Heart right ventricle (tissue), 16 donors: ENCODE results near the gene GRK5. TPM values are rescaled to one million over a fixed set of nuclear protein-coding genes. Genes with fewer than 3 reads are reported as not detected.

Source experiments
- ATAC-seq, 8 donors: fragments of 200-7000 bp; cut with Tn5 transposase; one replicate each; pipeline ENCODE4 v1.9.1; 2020; ENCODE audit warnings: mild to moderate bottlenecking in 8 of 8, moderate library complexity in 8 of 8, moderate number of reproducible peaks in 1 of 8
- DNase-seq, 2 donors: peaks; one replicate each; pipeline ENCODE4 v3.0.0-alpha.2; 2020
- H3K27ac ChIP-seq, 10 donors: fragments of 200-600 bp; sonication (generic) in 2 of 10; one replicate each; pipeline versions ENCODE4 v1.5.0 to v1.8.0; 2020 to 2022; ENCODE audit warnings: mild to moderate bottlenecking in 3 of 10
- H3K27me3 ChIP-seq, 7 donors: fragments of 200-600 bp; one replicate each; pipeline ENCODE4 v1.8.0; 2021 to 2022; ENCODE audit warnings: mild to moderate bottlenecking in 2 of 7
- H3K36me3 ChIP-seq, 9 donors: fragments of 200-600 bp; sonication (generic) in 1 of 9; one replicate each; pipeline versions ENCODE4 v1.5.0 to v1.8.0; 2020 to 2022; ENCODE audit warnings: mild to moderate bottlenecking in 2 of 9
- H3K4me1 ChIP-seq, 9 donors: fragments of 200-600 bp; sonication (generic) in 1 of 9; one replicate each; pipeline versions ENCODE4 v1.5.0 to v1.8.0; 2020 to 2022; ENCODE audit warnings: mild to moderate bottlenecking in 4 of 9
- H3K4me3 ChIP-seq, 10 donors: fragments of 200-600 bp; sonication (generic) in 2 of 10; one replicate each; pipeline versions ENCODE4 v1.5.0 to v1.8.0; 2020 to 2022; ENCODE audit warnings: mild to moderate bottlenecking in 7 of 10, moderate library complexity in 2 of 10
- H3K9me3 ChIP-seq, 11 donors: fragments of 200-600 bp in 10 of 11; sonication (generic) in 2 of 11; one replicate each; pipeline versions ENCODE4 v1.5.0 to v1.8.0; 2013 to 2022; ENCODE audit warnings: mild to moderate bottlenecking in 2 of 11, control low read depth in 1 of 11, moderate library complexity in 1 of 11
- CTCF ChIP-seq, 9 donors: fragments of 200-600 bp; sonication (generic) in 2 of 9; IDR thresholded peaks; one replicate each; pipeline versions ENCODE4 v1.5.0 to v1.8.0; 2021 to 2022; ENCODE audit warnings: antibody characterized with exemption in 9 of 9, mild to moderate bottlenecking in 5 of 9, moderate library complexity in 1 of 9
- WGBS, 2 donors: extraction: QIAGEN DNeasy Blood & Tissue Kit; methylation state at CpG; one replicate each; pipeline ENCODE4 v1.1.7; 2013; ENCODE audit warnings: inconsistent platforms in 1 of 2; 5-methylcytosine and 5-hydroxymethylcytosine counted together
- intact Hi-C, 10 donors: fragments of 100-400 bp; cut with DNase I; formaldehyde crosslinking; loops; one replicate each; pipeline versions ENCODE4 v1.11.1 to v1.14.2; 2022
- polyA plus RNA-seq, 2 donors: library from polyadenylated mRNA; stranded (reverse); fragments of 200-250 nt; gene quantifications; one replicate each; pipeline ENCODE4 v1.2.3, GENCODE V29; 2013
- total RNA-seq, 10 donors: library from RNA; stranded (reverse); fragmentation: NEBNext Ultra II Directional in 3 of 10; extraction: Animal tissue kit (Norgen Biotek cat#: 25700) in 3 of 10; gene quantifications; one replicate each; pipeline versions ENCODE4 v1.2.1 to v1.2.4, GENCODE V29; 2021 to 2023
- donor health status: Arrhythmogenic right ventricular cardiomyopathy.
- donor health status: ischemic (EF 13 %, LVEDD 7.1; RV severe dilation, severe dysfunction).
- donor health status: healthy with polysubstance abuse.
- donor health status: DM: no; HTN: yes; CAD: no.
- donor health status: DM: no; HTN: no; CAD: no.
- donor health status: ischemic (EF 25% LVEDD 6.9; RV normal size, moderate dysfunction).
- donor health status: ischemic (EF 25% LVEDD 5.7; RV mildly dilated, moderate dysfunction).
- donor health status: healthy.
- donor health status: DM: yes; HTN: yes; CAD: no.
- donor health status: Ischemic cardiomyopathy.
- donor health status: ischemic (EF 35%, LVEDD 5.7; RV mildly dilated, moderate dysfunction).
- donor health status: nonischemic (EF 11% LVEDD 7.7; RV severe dilation, severe dysfunction).
- donor health status: DM: yes; HTN: yes; CAD: no.
- donor health status: PGD.
- donor health status: ischemic (EF 29% LVEDD 5.4; RV normal size, mild dysfunction).
- donor health status: nonischemic (EF 23%, LVEDD 6.1; RV moderate dilation, normal function).

GRK5 gene
- total and polyA plus RNA-seq, 12 donors = 11.8 to 80.5 (median 26.6) TPM

GRCh38 chr10:119209736-119210355 lies 2.5 kb downstream of the GRK5 start:
- no peaks in the 10 kb centered on the region for H3K9me3 ChIP-seq

GRCh38 chr10:119210633-119211032 lies 3.3 kb downstream of the GRK5 start:
- no peak for TF ChIP-seq CTCF (IDR thresholded peaks at IDR 0.05)

More at GRCh38 chr10:119209736-119210355, 2.5 kb downstream of the GRK5 start:
- intact Hi-C loops = loop anchor here in 8 of 10 donors (2.0 to 10.0 kb wide), 9 partner anchors 42 to 235 kb away; no protein-coding TSS in a partner anchor
- H3K4me1 ChIP-seq = peaks cover 6 to 80% (median 74%) of the 10 kb centered on the region in 9 donors
- TF ChIP-seq CTCF (IDR thresholded peaks at IDR 0.05) = peak in 2 of 9 donors; percentile 0 to 6
- ATAC-seq = no peak
- WGBS, 2 donors = 24 to 27% methylated on average over 9 of the region's 9 CpGs
- H3K27ac ChIP-seq = peak overlapping the region; percentile 84 to 100 (median 98)
- DNase-seq = no peak
- H3K36me3 ChIP-seq = peaks cover 0 to 21% (median 0%) of the 10 kb centered on the region in 9 donors
- peak overlapping the region; percentile 72 to 99 (median 95) for H3K4me3 ChIP-seq
- H3K27me3 ChIP-seq = no peaks in the 10 kb centered on the region

GRCh38 chr10:119211176-119211575 lies 3.8 kb downstream of the GRK5 start:
- peaks cover 0 to 21% (median 0%) of the 10 kb centered on the region in 9 donors for H3K36me3 ChIP-seq
- peak overlapping the region in 5 of 10 donors; percentile 13 to 99 (median 29) for H3K4me3 ChIP-seq
- intact Hi-C loops = loop anchor here in 4 of 10 donors (5.0 to 10.0 kb wide), 3 partner anchors 41 to 84 kb away; no protein-coding TSS in a partner anchor
- H3K4me1 ChIP-seq = peaks cover 3 to 82% (median 76%) of the 10 kb centered on the region in 9 donors
- peak overlapping the region in 9 of 10 donors; percentile 53 to 99 (median 97) for H3K27ac ChIP-seq
- WGBS, 2 donors = 65 to 71% methylated on average over 3 of the region's 3 CpGs
- ATAC-seq (no peak), DNase-seq (no peak)
- no peaks in the 10 kb centered on the region for H3K27me3 ChIP-seq
- no peak for TF ChIP-seq CTCF (IDR thresholded peaks at IDR 0.05)
- H3K9me3 ChIP-seq = no peaks in the 10 kb centered on the region

More at GRCh38 chr10:119210633-119211032, 3.3 kb downstream of the GRK5 start:
- Histone ChIP-seq H3K27me3 (no peaks in the 10 kb centered on the region), H3K4me1 (peaks cover 6 to 82% (median 76%) of the 10 kb centered on the region in 9 donors), H3K27ac (peak overlapping the region in 8 of 10 donors; percentile 86 to 100 (median 98)), H3K36me3 (peaks cover 0 to 21% (median 0%) of the 10 kb centered on the region in 9 donors), H3K9me3 (no peaks in the 10 kb centered on the region), H3K4me3 (peak overlapping the region in 6 of 10 donors; percentile 3 to 99 (median 96))
- DNase-seq = no peak
- 67 to 75% methylated on average over 2 of the region's 2 CpGs for WGBS, 2 donors
- intact Hi-C loops = loop anchor here in 4 of 10 donors (5.0 to 10.0 kb wide), 3 partner anchors 42 to 84 kb away; no protein-coding TSS in a partner anchor
- no peak for ATAC-seq

DNA sequence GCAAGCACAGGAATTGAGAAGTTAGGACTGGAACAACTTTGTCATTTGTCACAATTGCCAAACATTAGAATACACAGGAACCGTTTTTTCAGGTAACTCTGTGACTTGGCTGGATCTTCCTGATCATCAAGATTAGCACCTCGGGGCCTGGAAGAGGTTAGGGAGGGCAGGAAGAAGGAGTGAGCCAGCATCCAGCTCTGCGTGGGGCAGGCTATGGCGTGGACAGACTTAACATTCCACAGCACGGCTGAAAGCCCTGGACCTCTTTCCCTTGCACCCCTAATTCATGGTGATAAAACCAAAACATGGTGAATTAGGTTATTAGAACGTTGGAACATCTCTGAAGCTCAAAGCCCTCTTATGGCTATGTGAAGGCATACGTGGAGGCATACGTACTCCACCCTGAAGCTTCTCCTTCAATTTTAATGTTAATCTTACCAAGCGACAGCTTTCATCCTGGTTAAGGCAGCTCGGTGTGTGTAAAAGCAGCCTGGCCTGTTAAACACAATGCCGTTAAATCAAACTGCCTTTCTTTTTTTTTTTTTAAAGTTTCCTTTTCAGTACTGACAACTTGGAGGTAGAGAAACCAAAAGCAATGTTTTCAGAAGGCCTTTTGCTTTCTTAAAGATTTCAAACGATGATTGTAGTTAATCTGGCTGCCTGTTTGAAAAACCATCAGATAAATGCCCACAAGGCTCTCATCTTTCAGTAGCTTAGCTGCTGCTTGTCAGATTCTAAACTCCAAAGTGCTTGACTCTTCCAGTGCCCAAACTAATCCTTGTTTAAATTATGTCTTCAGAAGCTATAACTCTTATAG lies 4.5 kb downstream of the GRK5 start:
- H3K36me3 ChIP-seq = peaks cover 0 to 21% (median 0%) of the 10 kb centered on the region in 9 donors
- H3K9me3 ChIP-seq = no peaks in the 10 kb centered on the region
- no peak for TF ChIP-seq CTCF (IDR thresholded peaks at IDR 0.05)
- H3K27me3 ChIP-seq = no peaks in the 10 kb centered on the region
- 25 to 27% methylated on average over 12 of the region's 12 CpGs for WGBS, 2 donors
- H3K4me3 ChIP-seq = peak overlapping the region in 7 of 10 donors; percentile 4 to 99 (median 22)
- peak overlapping the region in 9 of 10 donors; percentile 53 to 99 (median 97) for H3K27ac ChIP-seq
- intact Hi-C loops = loop anchor here in 4 of 10 donors (5.0 to 10.0 kb wide), 3 partner anchors 40 to 83 kb away; no protein-coding TSS in a partner anchor
- DNase-seq (no peak), ATAC-seq (no peak)
- H3K4me1 ChIP-seq = peaks cover 3 to 84% (median 75%) of the 10 kb centered on the region in 9 donors
